ENCODE data around the gene PDE1C.

The PDE1C gene

GRCh38 chr7:32103361-32103760 is 33.2 kb upstream of the PDE1C start:
- no peak for TF ChIP-seq CTCF (IDR thresholded peaks at IDR 0.05; ENCODE audit: low read depth, low read length, missing control alignments)
- H3K4me3 ChIP-seq (ENCODE audit: low read depth, low read length): no peak overlapping the region
- DNase-seq (ENCODE audit: low read depth): no peak

GRCh38 chr7:32102432-32102873 is 32.2 kb upstream of the PDE1C start:
- no peak for TF ChIP-seq CTCF (IDR thresholded peaks at IDR 0.05; ENCODE audit: low read depth, low read length, missing control alignments)
- no peak for DNase-seq (ENCODE audit: low read depth)

GRCh38 chr7:32100407-32100907 is 30.2 kb upstream of the PDE1C start:
- DNase-seq (ENCODE audit: low read depth): no peak
- TF ChIP-seq CTCF (IDR thresholded peaks at IDR 0.05; ENCODE audit: low read depth, low read length, missing control alignments): no peak
- no peak overlapping the region for H3K4me3 ChIP-seq (ENCODE audit: low read depth, low read length)

More at GRCh38 chr7:32102432-32102873, 32.2 kb upstream of the PDE1C start:
- H3K4me3 ChIP-seq (ENCODE audit: low read depth, low read length): no peak overlapping the region

- no peak overlapping the region for H3K4me3 ChIP-seq (ENCODE audit: low read depth, low read length)
- DNase-seq (ENCODE audit: low read depth): no peak
- TF ChIP-seq CTCF (IDR thresholded peaks at IDR 0.05; ENCODE audit: low read depth, low read length, missing control alignments): no peak
Observed at GRCh38 chr7:32094516-32094915, 24.3 kb upstream of the PDE1C start.

- no peak overlapping the region for H3K4me3 ChIP-seq (ENCODE audit: low read depth, low read length)
- DNase-seq (ENCODE audit: low read depth): no peak
- TF ChIP-seq CTCF (IDR thresholded peaks at IDR 0.05; ENCODE audit: low read depth, low read length, missing control alignments): no peak
Observed at GRCh38 chr7:32093415-32094408, 23.5 kb upstream of the PDE1C start.

GRCh38 chr7:32092346-32092745 is 22.1 kb upstream of the PDE1C start:
- H3K4me3 ChIP-seq (ENCODE audit: low read depth, low read length): no peak overlapping the region
- no peak for TF ChIP-seq CTCF (IDR thresholded peaks at IDR 0.05; ENCODE audit: low read depth, low read length, missing control alignments)
- DNase-seq (ENCODE audit: low read depth): no peak
